Neuron (in vitro differentiated cells): ENCODE results near the gene HCN1.

Experiments
- H2AFZ ChIP-seq: one replicate; pipeline ENCODE4 v1.6.1; 2013; ENCODE audit warnings: low read depth, mild to moderate bottlenecking, inconsistent platforms, low read length, moderate library complexity
- H3K27me3 ChIP-seq: one replicate; pipeline ENCODE4 v1.6.1; 2013; ENCODE audit warnings: low read length; ENCODE audit not compliant: insufficient read depth
- H3K36me3 ChIP-seq: one replicate; pipeline ENCODE4 v1.6.1; 2013; ENCODE audit warnings: low read length; ENCODE audit not compliant: insufficient read depth
- H3K4me1 ChIP-seq: one replicate; pipeline ENCODE4 v1.6.1; 2013; ENCODE audit warnings: low read length; ENCODE audit not compliant: insufficient read depth
- H3K4me3 ChIP-seq: 2 replicates; pipeline ENCODE4 v1.5.1; 2013; ENCODE audit warnings: mild to moderate bottlenecking, low read length, moderate library complexity
- H3K9me3 ChIP-seq: one replicate; pipeline ENCODE4 v1.6.1; 2013; ENCODE audit warnings: low read length

HCN1 gene

GRCh38 chr5:45696206-45696836 lies at the start of gene HCN1:
Gene HCN1, minus strand, starts transcription at chr5:45696380.
- Histone ChIP-seq H3K4me1 (no peaks in the 10 kb centered on the region), H3K27me3 (peaks cover 16% of the 10 kb centered on the region), H3K36me3 (no peaks in the 10 kb centered on the region), H3K9me3 (no peaks in the 10 kb centered on the region), H2AFZ (peak within 1 kb of the TSS; percentile 86), H3K4me3 (peak within 1 kb of the TSS; percentile 26)

- Histone ChIP-seq H3K4me1 (no peaks in the 10 kb centered on the region), H3K36me3 (no peaks in the 10 kb centered on the region), H3K4me3 (no peak overlapping the region), H3K27me3 (no peaks in the 10 kb centered on the region), H2AFZ (no peak overlapping the region), H3K9me3 (no peaks in the 10 kb centered on the region)
These were observed 44.9 kb upstream of the HCN1 start for GRCh38 chr5:45741110-45741509.

DNA sequence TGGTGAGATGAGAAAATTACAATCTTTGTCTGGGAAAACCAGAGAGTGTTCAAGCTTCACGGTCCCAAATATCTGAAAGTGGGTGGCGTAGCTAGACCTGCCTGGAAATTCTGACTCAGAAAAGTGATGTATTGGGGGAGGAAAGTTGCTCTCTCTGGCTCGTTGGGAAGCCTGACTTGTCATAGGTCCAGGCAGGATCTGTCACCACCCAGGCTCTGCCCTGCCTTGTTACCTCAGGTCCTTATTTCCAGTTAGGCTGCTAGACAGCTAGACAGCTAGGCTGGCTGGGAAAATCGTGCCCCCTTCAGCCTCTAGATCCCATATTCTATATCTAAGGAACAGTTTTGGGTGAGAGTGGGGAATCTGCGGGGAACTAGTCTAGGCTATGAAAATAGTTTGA lies 41.0 kb upstream of the HCN1 start:
- H3K36me3 ChIP-seq, result no peaks in the 10 kb centered on the region
- H3K4me1 ChIP-seq, result no peaks in the 10 kb centered on the region
- no peak overlapping the region for H3K4me3 ChIP-seq
- no peaks in the 10 kb centered on the region for H3K27me3 ChIP-seq
- H2AFZ ChIP-seq, result no peak overlapping the region
- H3K9me3 ChIP-seq, result no peaks in the 10 kb centered on the region

GRCh38 chr5:45725537-45725936 lies 29.4 kb upstream of the HCN1 start:
- Histone ChIP-seq H3K9me3 (no peaks in the 10 kb centered on the region), H3K4me3 (no peak overlapping the region), H3K27me3 (no peaks in the 10 kb centered on the region)

GRCh38 chr5:45697201-45697600 lies 1.0 kb upstream of the HCN1 start:
- Histone ChIP-seq H3K4me3 (no peak overlapping the region), H3K27me3 (peaks cover 16% of the 10 kb centered on the region), H2AFZ (no peak overlapping the region), H3K36me3 (no peaks in the 10 kb centered on the region), H3K4me1 (no peaks in the 10 kb centered on the region), H3K9me3 (no peaks in the 10 kb centered on the region)

More at GRCh38 chr5:45725537-45725936, 29.4 kb upstream of the HCN1 start:
- H3K4me1 ChIP-seq, result no peaks in the 10 kb centered on the region
- H3K36me3 ChIP-seq, result no peaks in the 10 kb centered on the region
- no peak overlapping the region for H2AFZ ChIP-seq

GRCh38 chr5:45695804-45696156 lies 400 bp downstream of the HCN1 start:
- H3K4me3 ChIP-seq, result peak overlapping the region; percentile 26
- H3K4me1 ChIP-seq, result no peaks in the 10 kb centered on the region
- peaks cover 16% of the 10 kb centered on the region for H3K27me3 ChIP-seq
- no peaks in the 10 kb centered on the region for H3K9me3 ChIP-seq
- H3K36me3 ChIP-seq, result no peaks in the 10 kb centered on the region
- H2AFZ ChIP-seq, result peak overlapping the region; percentile 86

- Histone ChIP-seq H3K4me1 (no peaks in the 10 kb centered on the region), H2AFZ (peak overlapping the region; percentile 86), H3K36me3 (no peaks in the 10 kb centered on the region), H3K27me3 (peaks cover 16% of the 10 kb centered on the region), H3K9me3 (no peaks in the 10 kb centered on the region), H3K4me3 (peak overlapping the region; percentile 26)
These were observed 993 bp downstream of the HCN1 start for GRCh38 chr5:45694971-45695803.

DNA sequence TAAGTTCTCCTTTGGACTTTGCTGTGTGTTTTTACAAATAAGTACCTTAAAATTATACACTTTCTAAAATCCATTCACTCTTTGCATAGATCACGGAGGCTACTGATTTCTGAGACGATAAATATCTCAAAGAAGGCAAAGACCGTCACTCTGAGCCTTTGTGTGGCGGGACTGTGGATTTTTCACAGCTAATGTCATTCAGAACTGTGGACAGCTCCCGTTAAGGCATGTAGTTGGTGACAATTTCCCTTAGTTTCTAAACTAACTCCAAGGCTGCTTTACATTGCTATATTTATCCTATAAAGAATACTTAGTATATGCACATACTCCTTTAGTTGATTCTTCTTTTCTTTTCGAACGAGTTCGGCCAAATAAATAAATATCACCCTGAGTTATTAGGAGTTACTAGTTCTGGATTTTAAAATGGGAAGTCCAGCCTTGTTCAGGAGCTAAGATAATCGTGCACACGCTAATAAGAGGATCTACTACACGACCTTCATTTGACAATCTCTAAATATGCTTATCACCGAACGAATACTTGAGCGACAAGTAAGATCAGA lies 1.8 kb downstream of the HCN1 start:
- no peak overlapping the region for H3K4me3 ChIP-seq
- no peak overlapping the region for H2AFZ ChIP-seq
- H3K9me3 ChIP-seq, result no peaks in the 10 kb centered on the region
- H3K4me1 ChIP-seq, result no peaks in the 10 kb centered on the region
- H3K27me3 ChIP-seq, result peaks cover 16% of the 10 kb centered on the region
- no peaks in the 10 kb centered on the region for H3K36me3 ChIP-seq

GRCh38 chr5:45692481-45692880 lies 3.7 kb downstream of the HCN1 start:
- Histone ChIP-seq H3K27me3 (peaks cover 16% of the 10 kb centered on the region), H3K4me1 (no peaks in the 10 kb centered on the region), H3K36me3 (no peaks in the 10 kb centered on the region), H3K9me3 (no peaks in the 10 kb centered on the region), H3K4me3 (no peak overlapping the region), H2AFZ (no peak overlapping the region)

GRCh38 chr5:45691656-45692055 lies 4.5 kb downstream of the HCN1 start:
- Histone ChIP-seq H3K9me3 (no peaks in the 10 kb centered on the region), H2AFZ (no peak overlapping the region)

GRCh38 chr5:45687701-45688100 lies 8.5 kb downstream of the HCN1 start:
- Histone ChIP-seq H3K4me1 (no peaks in the 10 kb centered on the region), H3K4me3 (no peak overlapping the region), H3K9me3 (no peaks in the 10 kb centered on the region), H2AFZ (no peak overlapping the region), H3K27me3 (no peaks in the 10 kb centered on the region), H3K36me3 (no peaks in the 10 kb centered on the region)

More at GRCh38 chr5:45691656-45692055, 4.5 kb downstream of the HCN1 start:
- Histone ChIP-seq H3K4me3 (no peak overlapping the region), H3K27me3 (peaks cover 16% of the 10 kb centered on the region), H3K36me3 (no peaks in the 10 kb centered on the region), H3K4me1 (no peaks in the 10 kb centered on the region)

GRCh38 chr5:45686620-45687019 lies 9.6 kb downstream of the HCN1 start:
- Histone ChIP-seq H3K36me3 (no peaks in the 10 kb centered on the region), H3K4me1 (no peaks in the 10 kb centered on the region), H3K4me3 (no peak overlapping the region), H3K27me3 (no peaks in the 10 kb centered on the region), H2AFZ (no peak overlapping the region), H3K9me3 (no peaks in the 10 kb centered on the region)

DNA sequence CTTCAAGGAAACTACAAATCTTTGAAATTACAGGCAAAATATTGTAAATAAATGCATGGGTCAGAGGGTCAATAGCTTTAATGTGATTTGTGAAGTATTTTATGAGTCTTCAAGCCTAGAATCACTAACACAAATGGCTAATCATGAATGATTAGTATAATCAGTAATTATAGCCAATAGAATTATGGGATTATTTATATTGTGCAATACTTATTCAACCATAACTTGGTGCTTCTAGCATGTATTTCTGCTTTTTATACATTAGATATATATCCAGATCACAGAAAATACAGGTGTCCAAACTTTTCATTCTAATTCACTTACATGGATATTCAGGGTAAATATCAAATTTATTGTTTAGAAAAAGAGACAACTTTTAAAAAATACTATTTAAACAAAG lies 12.1 kb downstream of the HCN1 start:
- no peaks in the 10 kb centered on the region for H3K36me3 ChIP-seq
- no peaks in the 10 kb centered on the region for H3K4me1 ChIP-seq
- H2AFZ ChIP-seq, result no peak overlapping the region
- no peaks in the 10 kb centered on the region for H3K27me3 ChIP-seq
- no peak overlapping the region for H3K4me3 ChIP-seq
- no peaks in the 10 kb centered on the region for H3K9me3 ChIP-seq
